ENCODE measurements around the gene ITGA3. TPM values are rescaled to one million over a fixed set of nuclear protein-coding genes. Genes with fewer than 3 reads are reported as not detected.
"Not testable (repeated sequence)": the region's sequence is repeated elsewhere in the genome, so short reads cannot be mapped to it uniquely, and the experiment has no call there.

The ITGA3 gene
- total RNA-seq, 5 donors from 2014 or later (not counting 1 experiment from before 2014, with no cell fraction given), result 8.5 to 20.0 (median 14.8) TPM

- Mint-ChIP-seq H3K27ac (no peak overlapping the region), H3K36me3 (no peaks in the 10 kb centered on the region), H3K4me3 (no peak overlapping the region), H3K27me3 (peaks cover 5 to 10% of the 10 kb centered on the region in 2 donors), H3K9me3 (no peaks in the 10 kb centered on the region), H3K4me1 (no peaks in the 10 kb centered on the region)
- CTCF ChIA-PET, result no interaction called here
- H3K9me3 ChIP-seq, result no peaks in the 10 kb centered on the region
- H3K36me3 ChIP-seq (ENCODE audit: control insufficient read depth in 2 of 2, extremely low read depth in 1 of 2, insufficient read depth in 1 of 2, low read length in 1 of 2), result no peaks in the 10 kb centered on the region
- POLR2A ChIA-PET, result no interaction called here
- H3K27ac ChIP-seq (ENCODE audit: low read length), result no peak overlapping the region
- WGBS (ENCODE audit: insufficient coverage), result 79% methylated on average over 6 of the region's 14 CpGs
- no peaks in the 10 kb centered on the region for H3K4me1 ChIP-seq (ENCODE audit: control insufficient read depth in 1 of 2, extremely low read depth in 1 of 2, insufficient read depth in 2 of 2, low read length in 2 of 2)
- H3K27me3 ChIP-seq (replicated peaks in 1 of 2; ENCODE audit: control insufficient read depth in 2 of 2, extremely low read depth in 1 of 2, insufficient read depth in 2 of 2, low read length in 1 of 2), result peaks cover 2 to 30% of the 10 kb centered on the region in 2 experiments
- ATAC-seq (replicated peaks in 1 of 4) (no peak), DNase-seq (no peak)
- no peak overlapping the region for H3K4me3 ChIP-seq (ENCODE audit: control insufficient read depth in 1 of 2, extremely low read depth in 1 of 2, low read length in 1 of 2)
These were observed 18.4 kb upstream of the ITGA3 start for GRCh38 chr17:50037321-50038107.

- H3K4me1 Mint-ChIP-seq, result no peaks in the 10 kb centered on the region
- ChIA-PET CTCF (no interaction called here), POLR2A (no interaction called here)
- Histone ChIP-seq H3K4me3 (ENCODE audit: control insufficient read depth in 1 of 2, extremely low read depth in 1 of 2, low read length in 1 of 2) (no peak overlapping the region), H3K36me3 (ENCODE audit: control insufficient read depth in 2 of 2, extremely low read depth in 1 of 2, insufficient read depth in 1 of 2, low read length in 1 of 2) (no peaks in the 10 kb centered on the region), H3K9me3 (no peaks in the 10 kb centered on the region), H3K27me3 (replicated peaks in 1 of 2; ENCODE audit: control insufficient read depth in 2 of 2, extremely low read depth in 1 of 2, insufficient read depth in 2 of 2, low read length in 1 of 2) (peaks cover 0 to 38% of the 10 kb centered on the region in 2 experiments), H3K4me1 (ENCODE audit: control insufficient read depth in 1 of 2, extremely low read depth in 1 of 2, insufficient read depth in 2 of 2, low read length in 2 of 2) (no peaks in the 10 kb centered on the region), H3K27ac (ENCODE audit: low read length) (no peak overlapping the region)
- ATAC-seq (replicated peaks in 1 of 4) (no peak), DNase-seq (no peak)
- H3K27me3 Mint-ChIP-seq, result peaks cover 3 to 12% of the 10 kb centered on the region in 2 donors
- no peak overlapping the region for H3K27ac Mint-ChIP-seq
- H3K36me3 Mint-ChIP-seq, result no peaks in the 10 kb centered on the region
- H3K4me3 Mint-ChIP-seq, result no peak overlapping the region
- 79% methylated on average over 2 of the region's 4 CpGs for WGBS (ENCODE audit: insufficient coverage)
- no peaks in the 10 kb centered on the region for H3K9me3 Mint-ChIP-seq
These were observed 16.9 kb upstream of the ITGA3 start for GRCh38 chr17:50039058-50039457.

GRCh38 chr17:50040496-50040895 is 15.4 kb upstream of the ITGA3 start:
- H3K9me3 ChIP-seq; H3K4me3 ChIP-seq (ENCODE audit: control insufficient read depth in 1 of 2, extremely low read depth in 1 of 2, low read length in 1 of 2); H3K36me3 Mint-ChIP-seq; H3K4me1 ChIP-seq (ENCODE audit: control insufficient read depth in 1 of 2, extremely low read depth in 1 of 2, insufficient read depth in 2 of 2, low read length in 2 of 2); H3K4me1 Mint-ChIP-seq; H3K27ac ChIP-seq (ENCODE audit: low read length); H3K4me3 Mint-ChIP-seq; CTCF ChIA-PET; H3K9me3 Mint-ChIP-seq; POLR2A ChIA-PET; H3K27ac Mint-ChIP-seq; ATAC-seq (replicated peaks in 1 of 4); DNase-seq; H3K36me3 ChIP-seq (ENCODE audit: control insufficient read depth in 2 of 2, extremely low read depth in 1 of 2, insufficient read depth in 1 of 2, low read length in 1 of 2): not testable (repeated sequence)
- WGBS (ENCODE audit: insufficient coverage), result no CpG with 5 or more reads among the region's 5 CpGs
- peaks cover 0 to 11% of the 10 kb centered on the region in 2 donors for H3K27me3 Mint-ChIP-seq
- H3K27me3 ChIP-seq (replicated peaks in 1 of 2; ENCODE audit: control insufficient read depth in 2 of 2, extremely low read depth in 1 of 2, insufficient read depth in 2 of 2, low read length in 1 of 2), result peaks cover 0 to 43% of the 10 kb centered on the region in 2 experiments

- H3K9me3 Mint-ChIP-seq, result no peaks in the 10 kb centered on the region
- Histone ChIP-seq H3K4me3 (ENCODE audit: control insufficient read depth in 1 of 2, extremely low read depth in 1 of 2, low read length in 1 of 2) (no peak overlapping the region), H3K27me3 (replicated peaks in 1 of 2; ENCODE audit: control insufficient read depth in 2 of 2, extremely low read depth in 1 of 2, insufficient read depth in 2 of 2, low read length in 1 of 2) (peaks cover 0 to 37% of the 10 kb centered on the region in 2 experiments), H3K27ac (ENCODE audit: low read length) (no peak overlapping the region), H3K36me3 (ENCODE audit: control insufficient read depth in 2 of 2, extremely low read depth in 1 of 2, insufficient read depth in 1 of 2, low read length in 1 of 2) (no peaks in the 10 kb centered on the region), H3K9me3 (no peaks in the 10 kb centered on the region), H3K4me1 (ENCODE audit: control insufficient read depth in 1 of 2, extremely low read depth in 1 of 2, insufficient read depth in 2 of 2, low read length in 2 of 2) (no peaks in the 10 kb centered on the region)
- no CpG with 5 or more reads among the region's 5 CpGs for WGBS (ENCODE audit: insufficient coverage)
- DNase-seq (no peak), ATAC-seq (replicated peaks in 1 of 4) (no peak)
- H3K4me1 Mint-ChIP-seq, result no peaks in the 10 kb centered on the region
- H3K27ac Mint-ChIP-seq, result no peak overlapping the region
- peaks cover 3 to 20% of the 10 kb centered on the region in 2 donors for H3K27me3 Mint-ChIP-seq
- no peak overlapping the region for H3K4me3 Mint-ChIP-seq
- no peaks in the 10 kb centered on the region for H3K36me3 Mint-ChIP-seq
- POLR2A ChIA-PET, result no interaction called here
- CTCF ChIA-PET, result no interaction called here
These were observed 13.7 kb upstream of the ITGA3 start for GRCh38 chr17:50042211-50042610.

GRCh38 chr17:50043290-50044148 is 12.4 kb upstream of the ITGA3 start:
- Mint-ChIP-seq H3K27ac (no peak overlapping the region), H3K9me3 (no peaks in the 10 kb centered on the region), H3K27me3 (peaks cover 5 to 27% of the 10 kb centered on the region in 2 donors), H3K36me3 (no peaks in the 10 kb centered on the region), H3K4me3 (no peak overlapping the region), H3K4me1 (no peaks in the 10 kb centered on the region)
- Histone ChIP-seq H3K9me3 (no peaks in the 10 kb centered on the region), H3K36me3 (ENCODE audit: control insufficient read depth in 2 of 2, extremely low read depth in 1 of 2, insufficient read depth in 1 of 2, low read length in 1 of 2) (no peaks in the 10 kb centered on the region), H3K27me3 (replicated peaks in 1 of 2; ENCODE audit: control insufficient read depth in 2 of 2, extremely low read depth in 1 of 2, insufficient read depth in 2 of 2, low read length in 1 of 2) (peaks cover 0 to 41% of the 10 kb centered on the region in 2 experiments), H3K27ac (ENCODE audit: low read length) (no peak overlapping the region), H3K4me3 (ENCODE audit: control insufficient read depth in 1 of 2, extremely low read depth in 1 of 2, low read length in 1 of 2) (no peak overlapping the region), H3K4me1 (ENCODE audit: control insufficient read depth in 1 of 2, extremely low read depth in 1 of 2, insufficient read depth in 2 of 2, low read length in 2 of 2) (no peaks in the 10 kb centered on the region)
- WGBS (ENCODE audit: insufficient coverage), result 84% methylated on average over 14 of the region's 16 CpGs
- ChIA-PET CTCF (no interaction called here), POLR2A (interaction anchor here in 1 of 2 donors (0.6 kb wide), 2 partner anchors 170 to 750 kb away, joined by 3 to 10 read pairs; no protein-coding TSS in a partner anchor)
- DNase-seq (no peak), ATAC-seq (replicated peaks in 1 of 4) (no peak)

GRCh38 chr17:50044483-50044882 is 11.4 kb upstream of the ITGA3 start:
- peaks cover 0 to 47% of the 10 kb centered on the region in 2 experiments for H3K27me3 ChIP-seq (replicated peaks in 1 of 2; ENCODE audit: control insufficient read depth in 2 of 2, extremely low read depth in 1 of 2, insufficient read depth in 2 of 2, low read length in 1 of 2)
- ATAC-seq (replicated peaks in 1 of 4), result no peak
- ChIA-PET POLR2A (no interaction called here), CTCF (interaction anchor here (0.6 kb wide), 2 partner anchors 40 to 658 kb away, joined by 3 to 7 read pairs; no protein-coding TSS in a partner anchor)
- Mint-ChIP-seq H3K4me3 (no peak overlapping the region), H3K27me3 (peaks cover 5 to 31% of the 10 kb centered on the region in 2 donors), H3K4me1 (no peaks in the 10 kb centered on the region), H3K9me3 (no peaks in the 10 kb centered on the region), H3K27ac (no peak overlapping the region), H3K36me3 (no peaks in the 10 kb centered on the region)
- H3K4me3 ChIP-seq (ENCODE audit: control insufficient read depth in 1 of 2, extremely low read depth in 1 of 2, low read length in 1 of 2), result no peak overlapping the region
- no CpG with 5 or more reads among the region's 5 CpGs for WGBS (ENCODE audit: insufficient coverage)
- H3K27ac ChIP-seq (ENCODE audit: low read length), result no peak overlapping the region
- DNase-seq, result no peak
- H3K4me1 ChIP-seq (ENCODE audit: control insufficient read depth in 1 of 2, extremely low read depth in 1 of 2, insufficient read depth in 2 of 2, low read length in 2 of 2), result no peaks in the 10 kb centered on the region
- no peaks in the 10 kb centered on the region for H3K36me3 ChIP-seq (ENCODE audit: control insufficient read depth in 2 of 2, extremely low read depth in 1 of 2, insufficient read depth in 1 of 2, low read length in 1 of 2)
- H3K9me3 ChIP-seq, result no peaks in the 10 kb centered on the region

All from T-cell (primary cell).